IPS-18a (cell line): ENCODE data around the gene TTC9.
"Not testable (repeated sequence)": the region's sequence is repeated elsewhere in the genome, so short reads cannot be mapped to it uniquely, and the experiment has no call there.

Experiments used
- H3K27ac ChIP-seq: one replicate; pipeline ENCODE4 v1.5.1; 2013; ENCODE audit warnings: low read length
- H3K27me3 ChIP-seq: one replicate; pipeline ENCODE4 v1.6.1; 2013; ENCODE audit warnings: mild to moderate bottlenecking, low read length; ENCODE audit not compliant: control insufficient read depth, insufficient read depth
- H3K36me3 ChIP-seq: one replicate; pipeline ENCODE4 v1.6.1; 2013; ENCODE audit warnings: low read depth, low read length; ENCODE audit not compliant: control insufficient read depth
- H3K4me1 ChIP-seq: one replicate; pipeline ENCODE4 v1.6.1; 2013; ENCODE audit warnings: low read depth, low read length; ENCODE audit not compliant: control insufficient read depth
- H3K4me3 ChIP-seq: one replicate; pipeline ENCODE4 v1.5.1; 2013; ENCODE audit warnings: low read length
- H3K9ac ChIP-seq: one replicate; pipeline ENCODE4 v1.6.1; 2013; ENCODE audit warnings: mild to moderate bottlenecking, low read length, moderate library complexity
- H3K9me3 ChIP-seq: one replicate; pipeline ENCODE4 v1.6.1; 2013; ENCODE audit warnings: low read depth, low read length; ENCODE audit not compliant: control insufficient read depth

Gene TTC9

GRCh38 chr14:70692210-70692609, 50.5 kb downstream of the TTC9 start:
- H3K9ac ChIP-seq: no peak overlapping the region
- H3K27me3 ChIP-seq: no peaks in the 10 kb centered on the region
- no peak overlapping the region for H3K4me3 ChIP-seq
- H3K9me3 ChIP-seq: no peaks in the 10 kb centered on the region
- no peaks in the 10 kb centered on the region for H3K36me3 ChIP-seq
- H3K27ac ChIP-seq: no peak overlapping the region
- H3K4me1 ChIP-seq: peaks cover 3% of the 10 kb centered on the region

GRCh38 chr14:70696026-70696425, 54.3 kb downstream of the TTC9 start:
- H3K4me3 ChIP-seq: no peak overlapping the region
- no peak overlapping the region for H3K9ac ChIP-seq
- no peaks in the 10 kb centered on the region for H3K4me1 ChIP-seq
- H3K27me3 ChIP-seq: no peaks in the 10 kb centered on the region
- H3K9me3 ChIP-seq: no peaks in the 10 kb centered on the region
- no peaks in the 10 kb centered on the region for H3K36me3 ChIP-seq
- H3K27ac ChIP-seq: no peak overlapping the region

- no peak overlapping the region for H3K4me3 ChIP-seq
- no peak overlapping the region for H3K27ac ChIP-seq
- H3K9me3 ChIP-seq: no peaks in the 10 kb centered on the region
- no peaks in the 10 kb centered on the region for H3K27me3 ChIP-seq
- H3K36me3 ChIP-seq: no peaks in the 10 kb centered on the region
- no peak overlapping the region for H3K9ac ChIP-seq
- no peaks in the 10 kb centered on the region for H3K4me1 ChIP-seq
Measured at GRCh38 chr14:70697701-70698100, 56.0 kb downstream of the TTC9 start.

- Histone ChIP-seq H3K4me1 (no peaks in the 10 kb centered on the region), H3K4me3 (no peak overlapping the region), H3K9ac (no peak overlapping the region), H3K9me3 (no peaks in the 10 kb centered on the region), H3K27ac (no peak overlapping the region), H3K27me3 (no peaks in the 10 kb centered on the region), H3K36me3 (no peaks in the 10 kb centered on the region)
Measured at GRCh38 chr14:70698288-70698687, 56.6 kb downstream of the TTC9 start.

GRCh38 chr14:70699646-70700045, 57.9 kb downstream of the TTC9 start:
- Histone ChIP-seq H3K9ac (no peak overlapping the region), H3K36me3 (no peaks in the 10 kb centered on the region), H3K9me3 (no peaks in the 10 kb centered on the region), H3K4me1 (no peaks in the 10 kb centered on the region), H3K27ac (no peak overlapping the region), H3K4me3 (no peak overlapping the region), H3K27me3 (no peaks in the 10 kb centered on the region)

- no peak overlapping the region for H3K9ac ChIP-seq
- no peak overlapping the region for H3K4me3 ChIP-seq
- H3K36me3 ChIP-seq: no peaks in the 10 kb centered on the region
- peaks cover 4% of the 10 kb centered on the region for H3K4me1 ChIP-seq
- no peaks in the 10 kb centered on the region for H3K9me3 ChIP-seq
- H3K27me3 ChIP-seq: no peaks in the 10 kb centered on the region
- H3K27ac ChIP-seq: no peak overlapping the region
Measured at GRCh38 chr14:70700955-70701585, 59.4 kb downstream of the TTC9 start.

GRCh38 chr14:70701610-70702009, 59.9 kb downstream of the TTC9 start:
- Histone ChIP-seq H3K9ac (no peak overlapping the region), H3K9me3 (no peaks in the 10 kb centered on the region), H3K27me3 (no peaks in the 10 kb centered on the region), H3K36me3 (no peaks in the 10 kb centered on the region), H3K4me3 (no peak overlapping the region), H3K27ac (no peak overlapping the region), H3K4me1 (peaks cover 10% of the 10 kb centered on the region)

GRCh38 chr14:70702161-70702560, 60.4 kb downstream of the TTC9 start:
- Histone ChIP-seq H3K9me3 (no peaks in the 10 kb centered on the region), H3K9ac (no peak overlapping the region), H3K36me3 (no peaks in the 10 kb centered on the region), H3K27me3 (no peaks in the 10 kb centered on the region), H3K27ac (no peak overlapping the region), H3K4me3 (no peak overlapping the region), H3K4me1 (peaks cover 13% of the 10 kb centered on the region)

GRCh38 chr14:70703621-70704168, 62.0 kb downstream of the TTC9 start:
- H3K27ac ChIP-seq, H3K9me3 ChIP-seq, H3K36me3 ChIP-seq, H3K4me3 ChIP-seq, H3K27me3 ChIP-seq, H3K9ac ChIP-seq: not testable (repeated sequence)
- peaks cover 27% of the 10 kb centered on the region for H3K4me1 ChIP-seq

GRCh38 chr14:70704960-70705359, 63.2 kb downstream of the TTC9 start:
- peaks cover 39% of the 10 kb centered on the region for H3K4me1 ChIP-seq

GRCh38 chr14:70706177-70706576, 64.5 kb downstream of the TTC9 start:
- no peak overlapping the region for H3K4me3 ChIP-seq

More at GRCh38 chr14:70704960-70705359, 63.2 kb downstream of the TTC9 start:
- Histone ChIP-seq H3K27ac (no peak overlapping the region), H3K36me3 (no peaks in the 10 kb centered on the region), H3K27me3 (no peaks in the 10 kb centered on the region), H3K9ac (no peak overlapping the region), H3K4me3 (no peak overlapping the region), H3K9me3 (no peaks in the 10 kb centered on the region)

More at GRCh38 chr14:70706177-70706576, 64.5 kb downstream of the TTC9 start:
- Histone ChIP-seq H3K4me1 (peaks cover 43% of the 10 kb centered on the region), H3K9ac (no peak overlapping the region), H3K27ac (no peak overlapping the region), H3K27me3 (no peaks in the 10 kb centered on the region), H3K9me3 (no peaks in the 10 kb centered on the region), H3K36me3 (no peaks in the 10 kb centered on the region)
